Astrocyte of the spinal cord (primary cell): ENCODE data around the gene CLDN10.

ENCODE experiments used
- DNase-seq: peaks from one replicate; pipeline ENCODE4 v3.0.0; 2011; ENCODE audit warnings: low read depth, low spot score
- H3K4me3 ChIP-seq: 2 replicates; pipeline ENCODE4 v1.5.1; 2011; ENCODE audit warnings: low read depth, mild to moderate bottlenecking, low read length, moderate library complexity
- CTCF ChIP-seq: IDR thresholded peaks from 2 replicates; pipeline ENCODE4 v1.5.1; 2012; ENCODE audit warnings: low read depth, mild to moderate bottlenecking, low read length, inconsistent platforms
- in situ Hi-C: cut with HindIII; loops from 2 replicates; pipeline ENCODE4 v1.10.0; 2017; ENCODE audit warnings: low sequenced_read_pairs

Gene CLDN10

DNA sequence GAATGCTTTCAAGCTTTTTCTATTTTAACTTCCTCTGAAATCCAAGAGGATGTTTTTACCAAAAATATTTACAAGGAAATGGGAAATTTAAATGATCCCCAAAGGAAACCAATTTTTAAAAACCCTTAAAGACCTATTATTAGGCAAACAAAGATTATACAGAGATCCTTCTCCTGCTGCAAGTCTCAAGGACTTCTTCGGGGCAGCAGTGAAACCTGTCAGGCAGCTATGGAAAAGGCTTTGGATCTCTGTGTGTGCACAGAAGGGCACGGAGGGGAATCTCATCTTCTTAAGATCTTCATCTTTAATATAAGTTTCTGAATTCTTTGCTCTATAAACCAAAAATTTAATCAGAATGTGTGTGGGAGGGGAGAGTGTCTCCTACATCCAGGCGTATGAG, 36.0 kb upstream of the CLDN10 start:
- H3K4me3 ChIP-seq, result no peak overlapping the region
- no peak for DNase-seq
- in situ Hi-C loops, result no loop called here
- no peak for TF ChIP-seq CTCF

GRCh38 chr13:95523598-95523997, 28.9 kb upstream of the CLDN10 start:
- no peak for TF ChIP-seq CTCF
- no peak overlapping the region for H3K4me3 ChIP-seq
- in situ Hi-C loops, result no loop called here
- no peak for DNase-seq

DNA sequence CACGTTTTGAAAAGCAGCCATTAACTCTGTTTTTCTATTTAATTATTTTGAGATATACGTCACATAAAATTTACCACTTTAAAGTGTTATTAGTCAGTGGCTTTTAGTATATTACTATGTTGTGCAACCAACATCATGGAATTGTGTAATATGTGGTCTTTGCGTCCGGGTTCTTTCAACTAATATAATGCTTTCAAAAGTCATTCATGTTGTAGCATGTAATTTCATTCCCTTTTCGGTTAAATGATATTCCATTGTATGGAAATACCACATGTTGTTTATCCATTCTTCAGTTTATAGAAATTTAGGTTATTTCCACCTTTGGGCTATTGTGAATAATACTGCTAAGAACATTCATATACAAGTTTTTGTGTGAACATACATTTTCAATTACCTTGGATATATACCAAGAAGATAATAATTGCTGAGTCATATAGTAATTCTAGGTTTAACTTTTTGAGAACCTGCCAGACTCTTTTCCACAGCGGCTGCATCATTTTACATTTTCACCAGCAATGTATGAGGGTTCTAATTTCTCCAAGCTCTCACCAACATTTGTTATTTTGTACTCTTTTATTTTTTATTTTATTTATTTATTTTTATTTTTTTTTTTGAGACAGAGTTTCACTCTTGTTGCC, 28.1 kb upstream of the CLDN10 start:
- no peak for TF ChIP-seq CTCF
- no peak overlapping the region for H3K4me3 ChIP-seq
- in situ Hi-C loops, result no loop called here
- no peak for DNase-seq

DNA sequence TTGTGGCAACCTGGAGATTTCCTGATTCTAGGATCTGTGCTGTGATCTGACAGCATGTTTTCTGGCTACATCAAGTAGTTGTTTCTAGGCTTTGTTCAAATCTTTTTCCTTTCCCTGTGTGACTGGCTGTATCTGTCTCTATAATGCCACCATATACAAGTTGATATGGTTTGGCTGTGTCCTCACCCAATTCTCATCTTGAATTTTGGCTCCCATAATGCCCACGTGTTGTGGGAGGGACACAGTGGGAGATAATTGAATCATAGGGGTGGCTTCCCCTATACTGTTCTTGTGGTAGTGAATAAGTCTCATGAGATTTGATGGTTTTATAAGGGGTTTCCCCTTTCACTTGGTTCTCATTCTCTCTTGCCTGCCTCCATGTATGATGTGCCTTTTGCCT, 24.6 kb upstream of the CLDN10 start:
- TF ChIP-seq CTCF, result no peak
- no peak overlapping the region for H3K4me3 ChIP-seq
- no peak for DNase-seq
- in situ Hi-C loops, result no loop called here

- in situ Hi-C loops, result no loop called here
- no peak overlapping the region for H3K4me3 ChIP-seq
- no peak for TF ChIP-seq CTCF
- DNase-seq, result peak; percentile 72
Measured at GRCh38 chr13:95530178-95530577, 22.3 kb upstream of the CLDN10 start.

- no peak for TF ChIP-seq CTCF
- H3K4me3 ChIP-seq, result no peak overlapping the region
- in situ Hi-C loops, result no loop called here
- no peak for DNase-seq
Measured at GRCh38 chr13:95533545-95534160, 18.9 kb upstream of the CLDN10 start.

GRCh38 chr13:95535243-95535642, 17.3 kb upstream of the CLDN10 start:
- no peak for TF ChIP-seq CTCF
- in situ Hi-C loops, result no loop called here
- H3K4me3 ChIP-seq, result no peak overlapping the region
- DNase-seq, result peak; percentile 81
